Neural progenitor cell (in vitro differentiated cells): ENCODE results near the gene ITCH. TPM values are rescaled to one million over a fixed set of nuclear protein-coding genes. Genes with fewer than 3 reads are reported as not detected.

ENCODE experiments used
- DNase-seq: peaks from one replicate; pipeline ENCODE4 v3.0.0-alpha.2; 2016; ENCODE audit warnings: low spot score
- H2AFZ ChIP-seq: fragments of 200-600 bp; sonication (generic); replicated peaks from 2 replicates; pipeline ENCODE4 v1.6.1; 2016; ENCODE audit warnings: antibody characterized with exemption
- H3F3A ChIP-seq: fragments of 200-600 bp; sonication (generic); 2 replicates; pipeline ENCODE4 v1.6.1; 2016; ENCODE audit warnings: antibody characterized with exemption, low read depth
- H3K27ac ChIP-seq: fragments of 200-600 bp; sonication (generic); 2 replicates; pipeline ENCODE4 v1.5.1; 2016; ENCODE audit warnings: mild to moderate bottlenecking
- H3K27me3 ChIP-seq: fragments of 200-600 bp; sonication (generic); 2 replicates; pipeline ENCODE4 v1.6.1; 2016; ENCODE audit warnings: mild to moderate bottlenecking, moderate library complexity
- H3K36me3 ChIP-seq: fragments of 200-600 bp; sonication (generic); 2 replicates; pipeline ENCODE4 v1.5.1; 2016
- H3K4me1 ChIP-seq: fragments of 200-600 bp; sonication (generic); 2 replicates; pipeline ENCODE4 v1.6.1; 2016; ENCODE audit warnings: mixed run types
- H3K4me2 ChIP-seq: fragments of 200-600 bp; sonication (generic); 2 replicates; pipeline ENCODE4 v1.6.1; 2016
- H3K4me3 ChIP-seq: fragments of 200-600 bp; sonication (generic); 2 replicates; pipeline ENCODE4 v1.5.1; 2016
- H3K79me2 ChIP-seq: fragments of 200-600 bp; sonication (generic); 2 replicates; pipeline ENCODE4 v1.6.1; 2016; ENCODE audit warnings: low read depth
- H3K9ac ChIP-seq: fragments of 200-600 bp; sonication (generic); 2 replicates; pipeline ENCODE4 v1.6.1; 2016
- H3K9me3 ChIP-seq: fragments of 200-600 bp; sonication (generic); 2 replicates; pipeline ENCODE4 v1.5.1; 2016; ENCODE audit warnings: low read depth
- H4K20me1 ChIP-seq: fragments of 200-600 bp; sonication (generic); 2 replicates; pipeline ENCODE4 v1.6.1; 2016; ENCODE audit warnings: low read depth
- H3K27ac Mint-ChIP-seq: 3 replicates; pipeline ENCODE4 v1.8.0; 2021; ENCODE audit warnings: mixed read lengths
- H3K27me3 Mint-ChIP-seq: 2 replicates; pipeline ENCODE4 v1.8.0; 2022; ENCODE audit warnings: low read depth, mild to moderate bottlenecking, inconsistent platforms, moderate library complexity, mixed read lengths; ENCODE audit not compliant: insufficient read depth
- H3K36me3 Mint-ChIP-seq: 3 replicates; pipeline ENCODE4 v1.8.0; 2021; ENCODE audit warnings: mixed read lengths
- H3K4me1 Mint-ChIP-seq: 3 replicates; pipeline ENCODE4 v1.8.0; 2021; ENCODE audit warnings: mixed read lengths
- H3K4me3 Mint-ChIP-seq: 3 replicates; pipeline ENCODE4 v1.8.0; 2021; ENCODE audit warnings: mild to moderate bottlenecking, moderate library complexity, mixed read lengths
- H3K9me3 Mint-ChIP-seq: 3 replicates; pipeline ENCODE4 v1.8.0; 2020; ENCODE audit warnings: mixed read lengths
- EZH2 ChIP-seq: fragments of 200-600 bp; sonication (generic); IDR thresholded peaks from 2 replicates; pipeline ENCODE4 v1.6.1; 2017; ENCODE audit warnings: antibody characterized with exemption, mild to moderate bottlenecking, moderate library complexity
- EZH2phosphoT487 ChIP-seq: fragments of 200-600 bp; sonication (generic); IDR thresholded peaks from 2 replicates; pipeline ENCODE4 v1.6.1; 2017; ENCODE audit warnings: antibody characterized with exemption
- total RNA-seq: library from RNA; depleted of rRNA; stranded (reverse); fragments of >200 nt; gene quantifications from 2 replicates; pipeline ENCODE4 v1.2.3, GENCODE V29; 2015; ENCODE audit warnings: low replicate concordance
- TF ChIP-seq, protein P1 (sequence below): fragments of 200-600 bp; sonication (generic); IDR thresholded peaks from 2 replicates; pipeline ENCODE4 v1.5.1; 2017; ENCODE audit warnings: antibody characterized with exemption, mild to moderate bottlenecking

The ITCH gene
- total RNA-seq, 1 donor from 2014 or later: 55.2 TPM

DNA sequence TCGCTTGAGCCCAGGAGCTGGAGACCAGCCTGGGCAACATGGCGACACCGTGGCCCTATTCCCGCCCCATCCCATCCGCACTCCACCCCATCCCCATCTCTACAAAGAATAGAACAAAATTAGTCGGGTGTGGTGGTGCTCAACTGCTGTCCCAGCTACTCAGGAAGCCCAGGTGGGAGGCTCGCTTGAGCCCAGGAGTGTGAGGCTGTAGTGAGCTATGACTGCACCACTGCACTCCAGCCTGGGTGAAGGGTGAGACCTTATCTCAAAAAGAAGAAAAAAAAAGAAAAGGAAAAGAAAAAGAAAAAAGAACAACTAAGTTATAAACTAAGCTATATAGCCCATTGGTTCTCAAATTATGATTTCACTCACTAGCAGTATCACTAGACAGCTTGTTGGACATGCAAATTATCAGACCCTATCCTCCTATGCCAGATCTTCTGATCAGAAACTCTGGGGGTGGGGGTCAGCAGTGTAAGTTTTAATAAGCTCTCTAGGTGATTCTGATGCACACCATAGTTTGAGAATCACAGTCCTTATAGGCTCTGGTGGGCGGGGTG lies 491 bp upstream of the ITCH start:
- H3K79me2 ChIP-seq: peaks cover 45% of the 10 kb centered on the region
- H3K4me1 ChIP-seq: peaks cover 4% of the 10 kb centered on the region
- H3K4me1 Mint-ChIP-seq: peaks cover 26% of the 10 kb centered on the region
- no peaks in the 10 kb centered on the region for H3K36me3 ChIP-seq
- no peaks in the 10 kb centered on the region for H3K27me3 ChIP-seq
- H3K9me3 ChIP-seq: no peaks in the 10 kb centered on the region
- H3K27ac ChIP-seq: no peak overlapping the region
- DNase-seq: no peak
- peaks cover 2% of the 10 kb centered on the region for H3K9me3 Mint-ChIP-seq
- peak overlapping the region; percentile 94 for H2AFZ ChIP-seq
- peak overlapping the region; percentile 100 for H3K4me3 Mint-ChIP-seq
- H3K4me2 ChIP-seq: peak overlapping the region; percentile 83
- TF ChIP-seq, protein P1, sequence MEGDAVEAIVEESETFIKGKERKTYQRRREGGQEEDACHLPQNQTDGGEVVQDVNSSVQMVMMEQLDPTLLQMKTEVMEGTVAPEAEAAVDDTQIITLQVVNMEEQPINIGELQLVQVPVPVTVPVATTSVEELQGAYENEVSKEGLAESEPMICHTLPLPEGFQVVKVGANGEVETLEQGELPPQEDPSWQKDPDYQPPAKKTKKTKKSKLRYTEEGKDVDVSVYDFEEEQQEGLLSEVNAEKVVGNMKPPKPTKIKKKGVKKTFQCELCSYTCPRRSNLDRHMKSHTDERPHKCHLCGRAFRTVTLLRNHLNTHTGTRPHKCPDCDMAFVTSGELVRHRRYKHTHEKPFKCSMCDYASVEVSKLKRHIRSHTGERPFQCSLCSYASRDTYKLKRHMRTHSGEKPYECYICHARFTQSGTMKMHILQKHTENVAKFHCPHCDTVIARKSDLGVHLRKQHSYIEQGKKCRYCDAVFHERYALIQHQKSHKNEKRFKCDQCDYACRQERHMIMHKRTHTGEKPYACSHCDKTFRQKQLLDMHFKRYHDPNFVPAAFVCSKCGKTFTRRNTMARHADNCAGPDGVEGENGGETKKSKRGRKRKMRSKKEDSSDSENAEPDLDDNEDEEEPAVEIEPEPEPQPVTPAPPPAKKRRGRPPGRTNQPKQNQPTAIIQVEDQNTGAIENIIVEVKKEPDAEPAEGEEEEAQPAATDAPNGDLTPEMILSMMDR: no peak
- TF ChIP-seq EZH2phosphoT487: no peak
- no peak for TF ChIP-seq EZH2
- H3K27me3 Mint-ChIP-seq: peaks cover 3% of the 10 kb centered on the region
- peak overlapping the region; percentile 100 for H3K4me3 ChIP-seq
- peaks cover 14% of the 10 kb centered on the region for H3K36me3 Mint-ChIP-seq
- no peaks in the 10 kb centered on the region for H3F3A ChIP-seq
- no peak overlapping the region for H3K27ac Mint-ChIP-seq
- peaks cover 37% of the 10 kb centered on the region for H4K20me1 ChIP-seq
- H3K9ac ChIP-seq: no peak overlapping the region

DNA sequence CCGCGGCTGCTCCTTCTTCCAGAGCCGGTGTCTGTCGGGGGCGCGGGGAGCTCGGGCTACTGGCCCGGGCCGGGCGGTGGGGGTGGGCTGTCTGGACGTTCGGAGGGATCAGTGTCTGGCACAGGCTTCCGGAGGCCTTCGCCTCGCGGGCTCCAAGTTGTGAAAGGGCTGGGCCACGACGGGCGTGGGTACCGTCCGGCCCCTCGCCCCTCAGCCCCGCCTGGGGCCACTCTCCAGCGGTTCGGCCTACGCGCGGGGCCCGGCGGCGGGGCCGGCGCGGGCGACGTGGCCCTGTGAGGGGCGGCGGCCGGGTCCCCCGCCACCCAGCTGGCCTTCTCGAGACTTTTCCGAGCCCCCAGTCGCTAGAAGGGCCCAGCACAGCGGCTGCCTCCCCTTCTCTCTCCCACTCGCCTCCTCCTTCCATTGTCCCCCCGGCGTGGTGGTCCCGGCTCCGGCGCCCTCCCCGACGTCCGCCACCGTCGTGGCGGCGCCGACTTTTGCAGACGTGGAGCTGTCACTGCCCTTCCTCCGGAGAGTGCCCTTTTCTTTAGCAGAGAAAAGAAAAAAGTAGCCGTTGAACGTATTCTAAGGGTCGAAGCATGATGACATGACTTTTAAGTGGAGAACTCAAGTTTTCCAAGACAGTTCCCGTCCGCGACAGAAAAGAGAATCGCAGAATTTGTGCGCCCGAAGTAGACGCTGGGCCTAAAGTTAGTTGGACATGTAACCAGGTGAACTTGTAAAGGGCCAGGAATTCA lies 571 bp downstream of the ITCH start:
- peak overlapping the region; percentile 100 for H3K4me3 ChIP-seq
- H3K9me3 ChIP-seq: no peaks in the 10 kb centered on the region
- peak overlapping the region; percentile 94 for H2AFZ ChIP-seq
- TF ChIP-seq EZH2 (no peak), EZH2phosphoT487 (no peak)
- TF ChIP-seq, protein P1: no peak
- peaks cover 27% of the 10 kb centered on the region for H3K4me1 Mint-ChIP-seq
- H3K27ac ChIP-seq: peak overlapping the region; percentile 33
- peak overlapping the region; percentile 93 for H3K9ac ChIP-seq
- peaks cover 55% of the 10 kb centered on the region for H3K79me2 ChIP-seq
- H3K4me3 Mint-ChIP-seq: peak overlapping the region; percentile 100
- peak overlapping the region; percentile 83 for H3K4me2 ChIP-seq
- H3F3A ChIP-seq: no peaks in the 10 kb centered on the region
- H3K27me3 ChIP-seq: no peaks in the 10 kb centered on the region
- H3K4me1 ChIP-seq: peaks cover 4% of the 10 kb centered on the region
- H3K36me3 Mint-ChIP-seq: peaks cover 16% of the 10 kb centered on the region
- peak; percentile 47 for DNase-seq
- H3K9me3 Mint-ChIP-seq: peaks cover 2% of the 10 kb centered on the region
- no peaks in the 10 kb centered on the region for H3K36me3 ChIP-seq
- peak overlapping the region; percentile 99 for H3K27ac Mint-ChIP-seq
- H4K20me1 ChIP-seq: peaks cover 48% of the 10 kb centered on the region
- peaks cover 3% of the 10 kb centered on the region for H3K27me3 Mint-ChIP-seq

DNA sequence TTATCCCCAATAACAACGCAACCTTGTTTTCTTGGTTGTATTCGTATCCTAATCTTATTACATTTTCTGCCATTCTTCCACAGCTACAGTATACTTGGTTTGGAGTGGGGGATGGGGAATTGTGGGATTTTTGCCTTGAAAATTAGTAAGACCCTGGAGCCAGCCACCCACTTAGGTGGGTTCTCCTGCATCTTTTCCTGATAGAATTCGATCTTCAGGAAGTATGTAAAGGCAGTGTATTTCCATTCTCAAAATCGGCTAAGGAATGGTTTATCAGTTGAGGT lies 1.1 kb downstream of the ITCH start:
- H3K4me1 Mint-ChIP-seq: peaks cover 27% of the 10 kb centered on the region
- Histone ChIP-seq H4K20me1 (peaks cover 53% of the 10 kb centered on the region), H3K4me1 (peaks cover 4% of the 10 kb centered on the region), H3K79me2 (peaks cover 61% of the 10 kb centered on the region), H2AFZ (no peak overlapping the region), H3K36me3 (no peaks in the 10 kb centered on the region), H3K4me2 (peak overlapping the region; percentile 83), H3K27me3 (no peaks in the 10 kb centered on the region), H3K9me3 (no peaks in the 10 kb centered on the region), H3K4me3 (peak overlapping the region; percentile 100), H3K27ac (no peak overlapping the region), H3F3A (no peaks in the 10 kb centered on the region), H3K9ac (peak overlapping the region; percentile 93)
- H3K27me3 Mint-ChIP-seq: peaks cover 3% of the 10 kb centered on the region
- H3K27ac Mint-ChIP-seq: no peak overlapping the region
- no peak for DNase-seq
- TF ChIP-seq, protein P1: no peak
- TF ChIP-seq EZH2phosphoT487 (no peak), EZH2 (no peak)
- peak overlapping the region; percentile 93 for H3K4me3 Mint-ChIP-seq
- H3K36me3 Mint-ChIP-seq: peaks cover 21% of the 10 kb centered on the region
- H3K9me3 Mint-ChIP-seq: peaks cover 2% of the 10 kb centered on the region
